Right renal pelvis (tissue), 4 donors: ENCODE results near the gene BAG3. TPM values are rescaled to one million over a fixed set of nuclear protein-coding genes. Genes with fewer than 3 reads are reported as not detected.
"Not testable (repeated sequence)": the region's sequence is repeated elsewhere in the genome, so short reads cannot be mapped to it uniquely, and the experiment has no call there.

ENCODE experiments used
- DNase-seq, 4 donors: peaks; one replicate each; pipeline ENCODE4 v3.0.0-alpha.2; 2013; ENCODE audit warnings: low read depth in 4 of 4, low spot score in 3 of 4, missing footprints in 1 of 4
- polyA plus RNA-seq, 4 donors: library from polyadenylated mRNA; unstranded; fragments of 120-200 nt; gene quantifications; one replicate each; pipeline ENCODE4 v1.2.1, GENCODE V29; 2013; ENCODE audit not compliant: insufficient read length in 4 of 4

The BAG3 gene
- polyA plus RNA-seq, 4 donors = 29.4 to 36.0 (median 30.9) TPM

- DNase-seq = no peak
Measured at GRCh38 chr10:119689016-119689580, 37.9 kb downstream of the BAG3 start.

DNA sequence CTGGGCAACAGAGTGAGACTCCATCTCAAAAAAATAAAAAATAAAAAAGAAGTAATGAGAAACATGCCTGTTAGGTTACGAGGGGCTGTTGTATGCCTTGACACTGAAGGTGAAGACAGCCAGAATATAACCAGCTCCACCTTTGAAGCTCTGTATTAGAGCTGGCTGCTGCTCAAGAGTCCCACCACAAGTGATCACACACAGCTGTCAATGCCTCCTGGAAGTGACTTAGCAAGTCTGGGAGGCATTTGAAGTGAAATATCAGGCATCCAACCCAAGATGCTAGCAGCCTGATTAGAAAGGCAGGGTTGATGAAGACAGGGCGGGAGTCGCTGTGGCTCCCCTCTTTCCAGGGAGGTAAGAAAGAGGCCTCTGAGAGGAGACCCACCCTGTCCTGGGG is 40.5 kb downstream of the BAG3 start:
- no peak for DNase-seq

GRCh38 chr10:119693262-119693957 is 42.2 kb downstream of the BAG3 start:
- DNase-seq = no peak

DNA sequence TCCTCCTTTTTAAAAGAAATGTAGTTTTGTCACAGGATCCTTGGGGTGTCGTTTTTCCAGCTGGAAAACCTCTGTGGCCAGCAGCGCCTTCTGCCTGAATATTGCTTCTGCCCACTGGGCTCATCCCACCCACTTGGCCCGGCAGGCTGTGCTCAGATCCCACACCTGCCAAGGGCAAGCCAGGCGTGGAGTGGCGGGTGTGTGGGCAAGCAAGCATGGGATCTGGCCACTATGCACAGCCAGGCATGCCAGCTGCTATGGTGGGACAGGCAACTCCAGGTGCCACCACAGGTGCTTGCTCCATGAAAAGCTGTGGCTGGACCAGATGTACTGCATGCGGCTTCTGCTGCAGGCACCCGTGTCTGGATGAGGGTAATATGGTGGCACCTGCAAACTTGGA is 43.4 kb downstream of the BAG3 start:
- DNase-seq = no peak

- DNase-seq = no peak
Measured at GRCh38 chr10:119700321-119700954, 49.3 kb downstream of the BAG3 start.

GRCh38 chr10:119701861-119702260 is 50.7 kb downstream of the BAG3 start:
- DNase-seq = no peak

DNA sequence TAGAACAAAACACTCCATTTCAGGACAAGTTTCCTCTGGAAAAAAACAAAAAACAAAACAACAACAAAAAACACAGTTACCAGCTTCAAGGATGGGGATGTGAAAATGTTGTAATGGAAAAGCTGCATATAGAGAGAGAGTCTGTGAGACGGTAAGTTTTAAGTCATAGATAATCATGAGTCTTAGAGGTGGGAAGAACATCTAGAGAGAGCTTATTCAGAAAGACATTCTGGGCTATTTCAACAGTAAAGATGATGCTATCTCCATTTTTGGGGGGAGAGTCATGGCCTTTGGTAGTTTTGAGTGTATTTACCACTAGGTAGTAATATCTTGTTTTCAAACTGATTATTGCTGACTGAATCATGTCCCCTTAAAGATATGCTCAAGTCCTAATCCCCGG is 51.4 kb downstream of the BAG3 start:
- no peak for DNase-seq

GRCh38 chr10:119703903-119704508 is 52.8 kb downstream of the BAG3 start:
- no peak for DNase-seq

DNA sequence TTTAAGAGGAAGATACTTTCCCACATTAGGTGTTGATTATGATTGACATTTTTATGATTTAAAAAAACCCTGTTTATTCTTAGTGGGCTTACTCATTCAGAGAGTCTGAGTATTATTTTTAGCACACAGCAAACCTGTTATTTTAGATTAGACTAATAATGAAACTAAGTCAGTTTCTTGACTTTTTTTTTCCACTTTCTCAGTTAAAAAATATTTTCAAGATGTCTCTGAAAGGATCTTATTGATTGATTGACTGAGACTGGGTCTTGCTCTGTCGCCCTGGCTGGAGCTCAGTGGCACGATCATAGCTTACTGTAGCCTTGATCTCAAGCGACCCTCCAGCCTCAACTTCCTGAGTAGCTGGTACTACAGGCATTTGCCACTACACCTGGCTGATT is 54.3 kb downstream of the BAG3 start:
- no peak for DNase-seq

DNA sequence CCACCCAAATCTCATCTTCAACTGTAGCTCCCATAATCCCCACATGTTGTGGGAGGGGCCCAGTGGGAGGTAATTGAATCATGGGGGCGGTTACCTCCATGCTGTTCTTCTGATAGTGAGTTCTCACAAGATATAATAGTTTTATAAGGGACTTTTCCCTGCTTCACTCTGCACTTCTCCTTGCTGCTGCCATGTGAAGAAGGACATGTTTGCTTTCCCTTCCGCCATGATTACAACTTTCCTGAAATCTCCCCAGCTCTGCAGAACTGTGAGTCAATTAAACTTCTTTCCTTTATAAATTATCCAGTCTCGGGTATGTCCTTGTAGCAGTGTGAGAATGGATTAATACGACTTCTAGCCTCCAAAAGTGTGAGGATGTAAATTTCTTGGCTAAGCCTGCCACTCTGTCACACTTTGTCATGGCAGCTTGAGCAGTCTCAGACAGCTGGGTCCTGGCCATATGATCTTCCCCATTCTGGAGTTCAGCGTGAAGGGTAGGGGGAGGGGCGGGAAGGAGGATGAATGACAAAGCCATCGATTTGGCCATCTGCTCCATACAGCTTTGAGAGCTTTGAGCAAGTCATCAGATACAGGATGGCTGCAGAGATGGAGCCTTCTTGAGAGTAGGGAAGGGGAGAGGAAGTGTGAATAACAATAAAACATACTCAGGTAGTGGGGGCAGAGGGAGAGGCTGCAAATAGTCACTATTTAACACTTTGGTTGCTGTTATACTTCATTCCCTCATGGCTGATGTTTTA is 55.5 kb downstream of the BAG3 start:
- DNase-seq = no peak

DNA sequence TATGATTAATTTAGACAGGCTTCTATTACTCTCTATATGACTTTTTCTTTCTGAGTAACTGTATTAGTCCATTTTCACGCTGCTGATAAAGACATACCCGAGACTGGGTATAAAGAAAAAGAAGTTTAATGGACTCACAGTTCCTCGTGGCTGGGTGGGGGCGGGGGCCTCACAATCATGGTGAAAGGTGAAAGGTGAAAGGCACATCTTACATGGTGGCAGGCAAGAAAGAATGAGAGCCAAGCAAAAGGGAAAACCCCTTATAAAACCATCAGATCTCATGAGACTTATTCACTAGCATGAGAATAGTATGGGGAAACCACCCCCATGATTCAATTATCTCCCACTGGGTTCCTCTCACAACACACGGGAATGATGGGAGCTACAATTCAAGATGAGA is 56.2 kb downstream of the BAG3 start:
- not testable (repeated sequence) for DNase-seq

GRCh38 chr10:119710935-119711334 is 59.8 kb downstream of the BAG3 start:
- DNase-seq = not testable (repeated sequence)

- DNase-seq = no peak
Measured at GRCh38 chr10:119713744-119714483, 62.7 kb downstream of the BAG3 start.

DNA sequence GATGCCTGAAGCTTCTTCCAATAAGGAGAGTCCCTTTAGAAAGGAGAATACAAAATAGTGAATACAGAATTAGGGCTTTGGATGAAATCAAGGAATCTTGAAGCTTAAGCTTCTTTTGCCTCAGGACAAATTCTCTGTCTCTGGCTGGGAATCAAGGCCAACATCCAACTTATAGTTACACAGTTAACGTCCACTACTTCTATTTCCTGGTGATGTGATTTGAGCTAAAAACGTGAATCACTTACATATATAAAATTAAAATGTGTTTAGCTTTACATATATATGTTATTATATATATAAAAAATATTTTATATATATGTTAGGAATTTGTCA is 63.3 kb downstream of the BAG3 start:
- no peak for DNase-seq

- DNase-seq = no peak
Measured at GRCh38 chr10:119715628-119716505, 64.7 kb downstream of the BAG3 start.

DNA sequence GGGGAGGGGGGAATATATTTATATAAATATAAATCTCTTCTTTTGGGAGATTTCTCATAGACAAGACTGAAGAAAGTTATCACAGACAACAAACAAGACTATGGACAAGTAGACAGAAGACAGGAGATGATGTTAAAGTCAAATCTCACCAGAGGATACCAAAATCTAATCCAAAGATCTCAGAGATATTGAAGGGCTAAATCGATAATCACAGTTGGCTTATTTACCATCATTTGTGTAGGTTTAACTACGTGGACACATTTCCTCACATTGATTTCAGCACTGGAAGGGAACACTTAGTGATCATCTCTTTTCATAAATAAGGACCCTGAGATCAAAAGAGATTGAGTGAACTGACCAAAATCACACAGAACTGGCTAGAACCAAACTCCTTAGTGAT is 72.0 kb downstream of the BAG3 start:
- no peak for DNase-seq

DNA sequence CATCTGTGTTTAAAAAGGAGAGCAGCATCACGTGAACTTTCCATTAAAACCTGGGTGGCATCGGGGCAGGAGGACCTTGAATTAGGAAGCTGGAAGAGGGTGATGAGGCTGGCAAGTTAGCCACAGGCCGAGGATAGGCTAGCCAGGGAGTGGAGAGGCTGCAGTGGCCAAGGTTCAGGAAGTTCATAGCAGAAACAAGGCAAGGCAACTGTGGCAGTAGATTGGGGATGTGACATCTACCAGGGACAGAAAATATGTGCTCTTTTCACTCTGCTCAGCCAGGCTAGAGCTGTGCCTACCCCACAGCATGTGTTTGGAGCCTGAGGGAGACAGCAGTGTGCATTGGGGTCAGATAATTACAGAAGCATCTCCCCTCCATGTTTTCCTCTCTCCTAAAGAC is 72.4 kb downstream of the BAG3 start:
- no peak for DNase-seq

DNA sequence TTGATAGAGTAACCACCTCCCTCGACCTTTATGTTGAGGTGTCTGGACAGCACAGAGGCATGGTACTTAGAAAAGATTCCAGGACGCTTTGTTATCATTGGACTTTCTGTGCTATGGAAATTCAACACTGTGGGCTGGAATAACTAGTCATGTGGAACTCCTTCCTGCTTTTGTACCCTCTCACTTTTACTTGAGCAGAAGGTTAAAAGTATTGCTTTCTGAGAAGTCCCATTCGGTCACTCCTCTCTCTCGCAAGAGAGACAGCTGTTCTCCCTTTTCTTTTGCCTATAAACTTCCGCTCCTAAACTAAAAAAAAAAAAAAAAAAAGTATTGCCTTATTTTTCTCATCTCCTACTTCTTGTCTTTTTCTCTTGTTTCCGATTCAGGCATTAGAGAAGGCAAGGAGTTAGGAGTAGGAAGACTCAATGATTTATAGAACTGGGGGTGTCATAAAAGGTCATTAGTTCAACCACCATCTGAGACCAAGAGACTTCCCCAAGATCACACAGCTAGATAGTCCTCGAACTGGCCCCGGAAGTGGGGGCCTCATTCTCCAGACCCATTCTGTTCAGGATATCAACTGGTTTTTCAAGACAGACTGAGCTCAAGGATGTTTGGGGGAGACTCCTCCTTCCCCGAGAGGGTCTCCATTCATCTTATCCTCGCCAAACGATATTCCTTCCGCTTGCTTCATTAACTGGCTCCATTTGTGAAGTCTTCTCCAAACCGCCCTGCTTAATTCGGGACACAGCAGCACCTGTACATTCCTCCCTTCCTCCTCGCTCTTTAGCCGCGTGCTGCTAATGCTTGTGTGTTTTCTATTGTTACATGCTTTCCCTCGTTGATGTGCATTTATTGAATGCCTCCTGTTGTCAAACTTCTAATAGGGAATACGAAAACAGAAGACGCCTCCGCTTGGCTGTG is 73.7 kb downstream of the BAG3 start:
- DNase-seq = peak in 3 of 4 donors; percentile 55 to 67 (median 65)

DNA sequence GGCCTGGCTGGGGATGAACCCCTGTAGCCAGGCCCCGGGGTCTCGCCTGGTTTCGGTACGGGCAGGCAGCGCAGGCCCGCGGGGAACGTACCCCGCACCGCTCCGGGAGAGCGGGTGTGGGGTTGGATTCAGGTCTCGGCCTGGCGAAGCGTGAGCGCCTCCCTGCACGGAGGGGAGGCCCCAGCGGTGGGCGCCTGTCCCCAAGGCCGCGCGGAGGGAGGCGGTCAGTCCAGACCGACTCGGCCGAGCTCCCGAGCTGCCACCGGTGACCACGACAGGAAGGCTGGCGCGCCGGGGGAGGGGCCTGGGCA is 74.3 kb downstream of the BAG3 start:
- no peak for DNase-seq
